WTC11 (cell line): ENCODE data around the gene ITGAL.

Experiments used
- FOXP4 ChIP-seq: sonication (generic); formaldehyde crosslinking; IDR thresholded peaks from 2 replicates; pipeline ENCODE4 v1.8.0; 2022; ENCODE audit warnings: mild to moderate bottlenecking, missing genetic modification reagents
- MAX ChIP-seq: sonication (generic); formaldehyde crosslinking; IDR thresholded peaks from 2 replicates; pipeline ENCODE4 v1.8.0; 2022; ENCODE audit warnings: mild to moderate bottlenecking, missing genetic modification reagents

- TF ChIP-seq FOXP4 (CRISPR knock-in tag) (no peak), MAX (CRISPR knock-in tag) (no peak)
Measured at GRCh38 chr16:30494709-30495108, 22.2 kb downstream of the ITGAL start.
